Right hindlimb (tissue), 1 donor: ENCODE data around the gene KRT74.
A peak's percentile ranks its signal among the peaks of the same experiment; 100 is the strongest.

Experiments used
- DNase-seq: peaks from one replicate; pipeline ENCODE4 v3.0.0-alpha.2; 2018

Gene KRT74

GRCh38 chr12:52533686-52534470 is 39.8 kb downstream of the KRT74 start:
- DNase-seq: no peak

GRCh38 chr12:52532636-52533035 is 41.0 kb downstream of the KRT74 start:
- DNase-seq: no peak

GRCh38 chr12:52531566-52532300 is 41.9 kb downstream of the KRT74 start:
- DNase-seq: no peak

GRCh38 chr12:52530905-52531304 is 42.7 kb downstream of the KRT74 start:
- DNase-seq: no peak

- no peak for DNase-seq
Observed at GRCh38 chr12:52530366-52530765, 43.3 kb downstream of the KRT74 start.

GRCh38 chr12:52529846-52530245 is 43.8 kb downstream of the KRT74 start:
- no peak for DNase-seq

GRCh38 chr12:52529417-52529816 is 44.2 kb downstream of the KRT74 start:
- DNase-seq: no peak

- no peak for DNase-seq
Observed at GRCh38 chr12:52528641-52529143, 45.0 kb downstream of the KRT74 start.

- no peak for DNase-seq
Observed at GRCh38 chr12:52527121-52527800, 46.4 kb downstream of the KRT74 start.

- DNase-seq: no peak
Observed at GRCh38 chr12:52526511-52526951, 47.1 kb downstream of the KRT74 start.

GRCh38 chr12:52525661-52526499 is 47.8 kb downstream of the KRT74 start:
- no peak for DNase-seq

GRCh38 chr12:52524898-52525591 is 48.6 kb downstream of the KRT74 start:
- no peak for DNase-seq

GRCh38 chr12:52524241-52524897 is 49.3 kb downstream of the KRT74 start:
- peak; percentile 52 for DNase-seq

- no peak for DNase-seq
Observed at GRCh38 chr12:52523824-52524223, 49.8 kb downstream of the KRT74 start.

GRCh38 chr12:52522346-52523011 is 51.2 kb downstream of the KRT74 start:
- DNase-seq: no peak

- DNase-seq: peak; percentile 44
Observed at GRCh38 chr12:52521568-52522266, 51.9 kb downstream of the KRT74 start.

- DNase-seq: no peak
Observed at GRCh38 chr12:52521175-52521567, 52.5 kb downstream of the KRT74 start.

- no peak for DNase-seq
Observed at GRCh38 chr12:52519826-52520662, 53.6 kb downstream of the KRT74 start, which contains the start of gene KRT5. Gene KRT5, minus strand, starts transcription at chr12:52520394. Its CDS starts 98 bp downstream, at chr12:52520296.

GRCh38 chr12:52519387-52519703 is 54.3 kb downstream of the KRT74 start:
- no peak for DNase-seq
